Panc1 (cell line): ENCODE measurements around the gene ALKBH2.

Experiments used
- SIN3A ChIP-seq: IDR thresholded peaks from 2 replicates; pipeline ENCODE4 v1.6.1; 2012; ENCODE audit warnings: low read depth, mild to moderate bottlenecking, low read length, moderate library complexity, borderline replicate concordance; ENCODE audit not compliant: insufficient read depth
- TCF7L2 ChIP-seq: IDR thresholded peaks from 2 replicates; pipeline ENCODE4 v1.6.1; 2011; ENCODE audit warnings: mild to moderate bottlenecking, low read depth, low read length, inconsistent platforms
- TF ChIP-seq, protein P1 (sequence below): fragments of 450-650 bp; IDR thresholded peaks from 2 replicates; pipeline ENCODE4 v1.5.1; 2017; ENCODE audit warnings: mild to moderate bottlenecking
- TF ChIP-seq, protein P2 (sequence below), 2 experiments: IDR thresholded peaks; 2 replicates each; pipeline ENCODE4 v1.6.1; 2011 to 2012; ENCODE audit warnings: low read depth in 2 of 2, control low read depth in 1 of 2, low read length in 1 of 2, mild to moderate bottlenecking in 1 of 2, moderate library complexity in 1 of 2; ENCODE audit not compliant: insufficient read depth in 1 of 2

DNA sequence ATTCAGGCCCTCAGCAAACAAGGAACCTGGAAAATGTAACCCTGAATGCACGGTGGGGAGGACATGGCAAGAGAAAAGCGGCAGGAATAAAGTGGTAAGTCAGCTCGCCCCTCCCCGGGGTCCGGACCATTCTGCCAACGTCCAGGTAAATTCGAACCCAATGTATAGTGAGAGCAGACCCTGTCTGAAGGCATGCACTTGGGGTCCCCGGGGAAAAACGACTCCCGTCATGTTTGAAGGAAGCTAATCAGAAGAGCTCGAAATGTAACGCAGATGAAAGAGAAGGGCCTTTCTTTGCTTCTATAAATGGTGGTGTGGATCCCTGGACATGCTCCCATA is 23.3 kb upstream of the ALKBH2 start:
- TF ChIP-seq, protein P1, sequence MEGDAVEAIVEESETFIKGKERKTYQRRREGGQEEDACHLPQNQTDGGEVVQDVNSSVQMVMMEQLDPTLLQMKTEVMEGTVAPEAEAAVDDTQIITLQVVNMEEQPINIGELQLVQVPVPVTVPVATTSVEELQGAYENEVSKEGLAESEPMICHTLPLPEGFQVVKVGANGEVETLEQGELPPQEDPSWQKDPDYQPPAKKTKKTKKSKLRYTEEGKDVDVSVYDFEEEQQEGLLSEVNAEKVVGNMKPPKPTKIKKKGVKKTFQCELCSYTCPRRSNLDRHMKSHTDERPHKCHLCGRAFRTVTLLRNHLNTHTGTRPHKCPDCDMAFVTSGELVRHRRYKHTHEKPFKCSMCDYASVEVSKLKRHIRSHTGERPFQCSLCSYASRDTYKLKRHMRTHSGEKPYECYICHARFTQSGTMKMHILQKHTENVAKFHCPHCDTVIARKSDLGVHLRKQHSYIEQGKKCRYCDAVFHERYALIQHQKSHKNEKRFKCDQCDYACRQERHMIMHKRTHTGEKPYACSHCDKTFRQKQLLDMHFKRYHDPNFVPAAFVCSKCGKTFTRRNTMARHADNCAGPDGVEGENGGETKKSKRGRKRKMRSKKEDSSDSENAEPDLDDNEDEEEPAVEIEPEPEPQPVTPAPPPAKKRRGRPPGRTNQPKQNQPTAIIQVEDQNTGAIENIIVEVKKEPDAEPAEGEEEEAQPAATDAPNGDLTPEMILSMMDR, result no peak
- TF ChIP-seq SIN3A (no peak), TCF7L2 (no peak)
- TF ChIP-seq, protein P2, sequence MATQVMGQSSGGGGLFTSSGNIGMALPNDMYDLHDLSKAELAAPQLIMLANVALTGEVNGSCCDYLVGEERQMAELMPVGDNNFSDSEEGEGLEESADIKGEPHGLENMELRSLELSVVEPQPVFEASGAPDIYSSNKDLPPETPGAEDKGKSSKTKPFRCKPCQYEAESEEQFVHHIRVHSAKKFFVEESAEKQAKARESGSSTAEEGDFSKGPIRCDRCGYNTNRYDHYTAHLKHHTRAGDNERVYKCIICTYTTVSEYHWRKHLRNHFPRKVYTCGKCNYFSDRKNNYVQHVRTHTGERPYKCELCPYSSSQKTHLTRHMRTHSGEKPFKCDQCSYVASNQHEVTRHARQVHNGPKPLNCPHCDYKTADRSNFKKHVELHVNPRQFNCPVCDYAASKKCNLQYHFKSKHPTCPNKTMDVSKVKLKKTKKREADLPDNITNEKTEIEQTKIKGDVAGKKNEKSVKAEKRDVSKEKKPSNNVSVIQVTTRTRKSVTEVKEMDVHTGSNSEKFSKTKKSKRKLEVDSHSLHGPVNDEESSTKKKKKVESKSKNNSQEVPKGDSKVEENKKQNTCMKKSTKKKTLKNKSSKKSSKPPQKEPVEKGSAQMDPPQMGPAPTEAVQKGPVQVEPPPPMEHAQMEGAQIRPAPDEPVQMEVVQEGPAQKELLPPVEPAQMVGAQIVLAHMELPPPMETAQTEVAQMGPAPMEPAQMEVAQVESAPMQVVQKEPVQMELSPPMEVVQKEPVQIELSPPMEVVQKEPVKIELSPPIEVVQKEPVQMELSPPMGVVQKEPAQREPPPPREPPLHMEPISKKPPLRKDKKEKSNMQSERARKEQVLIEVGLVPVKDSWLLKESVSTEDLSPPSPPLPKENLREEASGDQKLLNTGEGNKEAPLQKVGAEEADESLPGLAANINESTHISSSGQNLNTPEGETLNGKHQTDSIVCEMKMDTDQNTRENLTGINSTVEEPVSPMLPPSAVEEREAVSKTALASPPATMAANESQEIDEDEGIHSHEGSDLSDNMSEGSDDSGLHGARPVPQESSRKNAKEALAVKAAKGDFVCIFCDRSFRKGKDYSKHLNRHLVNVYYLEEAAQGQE (IDR thresholded peaks at IDR 0.05; ENCODE audit: insufficient read depth in 1 of 2, low read depth in 2 of 2, low read length in 1 of 2), result no peak
